Measurements from ENCODE around the gene VSTM4. TPM values are rescaled to one million over a fixed set of nuclear protein-coding genes. Genes with fewer than 3 reads are reported as not detected.

The VSTM4 gene
- polyA plus RNA-seq, 3 donors = 14.0 to 14.3 (median 14.2) TPM

GRCh38 chr10:49080965-49081364, 34.4 kb downstream of the VSTM4 start:
- no peak for DNase-seq (ENCODE audit: extremely low read depth in 1 of 11, low read depth in 9 of 11, low spot score in 4 of 11)

DNA sequence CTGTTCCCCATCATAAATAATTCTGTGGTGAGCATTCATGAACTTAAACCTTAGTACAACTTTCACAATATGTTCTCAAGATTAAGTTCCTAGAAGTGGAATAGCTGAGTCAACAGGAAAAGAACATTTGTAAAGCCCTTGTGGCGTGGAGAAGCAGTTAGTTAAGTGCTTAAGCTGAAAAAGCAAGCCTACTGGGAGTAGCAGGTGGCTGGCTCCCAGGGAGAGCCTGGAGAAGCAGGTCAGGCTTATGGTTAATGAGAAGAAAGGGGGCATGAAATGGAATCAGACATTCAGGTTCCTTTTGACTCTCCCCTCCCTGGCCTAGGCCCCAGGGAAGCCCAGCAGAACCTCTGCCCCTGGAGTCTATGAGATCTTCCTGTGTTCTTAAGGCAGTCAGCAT, 35.3 kb downstream of the VSTM4 start:
- DNase-seq (ENCODE audit: extremely low read depth in 1 of 11, low read depth in 9 of 11, low spot score in 4 of 11) = no peak

DNA sequence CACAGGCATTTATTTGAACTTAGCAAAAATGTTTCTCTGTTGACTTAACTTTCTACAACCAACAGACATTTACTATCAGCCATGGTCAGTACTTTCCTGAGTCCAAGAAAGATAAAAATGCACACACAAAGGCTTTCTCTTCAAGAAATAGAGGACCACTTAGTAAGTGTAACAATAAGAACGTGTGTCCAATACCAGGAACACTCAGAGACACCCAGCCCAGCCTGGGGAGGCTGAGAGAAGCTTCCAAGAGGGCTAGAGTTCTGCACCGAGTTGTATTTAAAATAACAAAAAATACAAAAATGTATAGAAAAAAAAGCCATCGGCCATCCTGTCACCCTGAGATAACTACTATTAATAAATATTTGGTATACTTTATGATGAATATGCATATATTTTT, 35.8 kb downstream of the VSTM4 start:
- no peak for DNase-seq (ENCODE audit: extremely low read depth in 1 of 11, low read depth in 9 of 11, low spot score in 4 of 11)

GRCh38 chr10:49079072-49079471, 36.2 kb downstream of the VSTM4 start:
- DNase-seq (ENCODE audit: extremely low read depth in 1 of 11, low read depth in 9 of 11, low spot score in 4 of 11) = no peak

DNA sequence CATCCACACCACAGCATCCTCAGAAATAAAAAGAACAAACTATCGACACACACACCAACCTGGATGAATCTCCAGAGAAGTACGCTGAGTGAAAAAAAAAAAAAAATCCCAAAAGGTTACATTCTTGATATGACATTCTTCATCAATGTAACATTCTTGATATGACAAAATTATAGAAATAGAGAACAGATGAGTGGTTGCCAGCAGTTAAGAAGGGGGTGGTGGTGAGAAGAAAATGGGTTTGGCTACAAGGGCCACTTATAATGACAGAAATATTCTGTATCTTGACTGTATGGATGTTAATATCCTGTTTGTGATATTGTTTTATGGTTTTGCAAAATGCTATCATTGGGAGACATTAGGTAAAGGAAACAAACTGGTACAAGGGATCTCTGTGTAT, 36.9 kb downstream of the VSTM4 start:
- no peak for DNase-seq (ENCODE audit: extremely low read depth in 1 of 11, low read depth in 9 of 11, low spot score in 4 of 11)

DNA sequence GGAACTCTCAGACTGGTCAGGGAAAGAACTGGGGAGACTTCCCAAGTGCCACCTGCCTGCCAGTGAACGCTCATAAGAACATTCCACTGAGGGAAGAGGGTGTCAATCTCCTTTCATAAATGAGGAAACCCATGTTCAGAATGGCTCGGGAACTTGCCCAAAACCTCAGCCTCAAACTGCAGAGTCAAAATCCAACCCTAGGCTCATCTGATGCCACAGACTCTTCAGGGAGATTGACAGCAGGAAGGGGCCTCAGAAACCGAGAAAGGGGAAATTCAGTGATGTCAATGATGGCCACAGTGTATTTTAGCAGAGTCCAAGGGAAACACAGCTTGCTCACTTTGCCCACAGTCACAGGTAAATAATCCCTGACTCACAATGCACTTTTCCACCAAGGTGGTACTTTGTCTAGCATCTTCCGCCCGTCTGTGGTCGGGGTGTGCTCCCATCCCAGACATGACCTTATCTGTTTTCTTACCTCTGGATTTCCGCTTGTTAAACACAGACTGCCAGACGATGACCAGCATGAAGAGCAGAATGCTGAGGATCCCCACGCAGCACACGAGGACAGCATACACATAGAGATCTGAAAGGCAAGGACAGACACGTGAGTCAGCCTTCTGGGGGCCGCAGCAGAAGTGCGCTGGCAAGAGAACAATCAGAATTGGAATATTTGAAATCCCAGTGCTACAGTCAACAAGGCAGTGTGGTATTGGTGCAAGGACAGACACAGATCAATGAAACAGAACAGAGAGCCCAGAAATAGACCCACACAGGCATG, 38.4 kb downstream of the VSTM4 start:
- DNase-seq (ENCODE audit: extremely low read depth in 1 of 11, low read depth in 9 of 11, low spot score in 4 of 11) = no peak

- no peak for DNase-seq (ENCODE audit: extremely low read depth in 1 of 11, low read depth in 9 of 11, low spot score in 4 of 11)
These were observed 39.0 kb downstream of the VSTM4 start for GRCh38 chr10:49076319-49076718.

GRCh38 chr10:49075743-49076142, 39.6 kb downstream of the VSTM4 start:
- DNase-seq (ENCODE audit: extremely low read depth in 1 of 11, low read depth in 9 of 11, low spot score in 4 of 11) = no peak

- no peak for DNase-seq (ENCODE audit: extremely low read depth in 1 of 11, low read depth in 9 of 11, low spot score in 4 of 11)
These were observed 40.3 kb downstream of the VSTM4 start for GRCh38 chr10:49074836-49075682.

DNA sequence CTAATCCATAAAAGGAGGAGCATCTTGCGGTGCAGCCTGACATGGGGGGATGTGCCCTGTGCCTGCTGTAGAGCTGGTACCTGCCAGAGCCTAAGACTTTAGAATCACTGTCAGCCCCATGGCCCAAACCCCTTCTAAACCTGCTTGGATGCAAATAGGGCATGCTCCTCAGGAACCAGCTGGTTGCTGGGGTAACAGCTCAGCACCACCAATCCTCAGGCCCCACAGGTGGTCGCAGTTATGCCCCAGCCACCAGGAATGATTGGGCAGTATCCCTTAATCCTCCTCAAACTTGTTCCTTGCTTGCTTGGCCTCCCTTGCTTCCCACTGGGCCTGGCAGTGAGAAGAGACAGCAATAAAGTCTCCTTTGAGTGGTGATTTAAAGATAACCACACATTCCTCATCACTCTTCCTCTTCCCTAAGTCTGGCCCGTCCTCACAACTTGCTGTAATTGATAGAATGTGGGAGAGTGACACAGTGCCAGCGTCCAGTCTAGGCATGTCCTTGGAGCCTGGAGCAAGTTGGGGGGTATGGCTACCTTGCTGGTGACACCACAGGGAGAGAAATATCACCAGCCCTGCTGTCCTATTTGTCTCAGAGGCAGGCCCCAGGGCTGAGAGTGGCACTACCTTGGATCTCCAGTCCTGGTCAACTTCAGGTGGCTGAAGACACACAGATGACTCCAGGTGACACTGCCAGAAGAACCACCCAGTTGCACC, 43.0 kb downstream of the VSTM4 start:
- no peak for DNase-seq (ENCODE audit: extremely low read depth in 1 of 11, low read depth in 9 of 11, low spot score in 4 of 11)

DNA sequence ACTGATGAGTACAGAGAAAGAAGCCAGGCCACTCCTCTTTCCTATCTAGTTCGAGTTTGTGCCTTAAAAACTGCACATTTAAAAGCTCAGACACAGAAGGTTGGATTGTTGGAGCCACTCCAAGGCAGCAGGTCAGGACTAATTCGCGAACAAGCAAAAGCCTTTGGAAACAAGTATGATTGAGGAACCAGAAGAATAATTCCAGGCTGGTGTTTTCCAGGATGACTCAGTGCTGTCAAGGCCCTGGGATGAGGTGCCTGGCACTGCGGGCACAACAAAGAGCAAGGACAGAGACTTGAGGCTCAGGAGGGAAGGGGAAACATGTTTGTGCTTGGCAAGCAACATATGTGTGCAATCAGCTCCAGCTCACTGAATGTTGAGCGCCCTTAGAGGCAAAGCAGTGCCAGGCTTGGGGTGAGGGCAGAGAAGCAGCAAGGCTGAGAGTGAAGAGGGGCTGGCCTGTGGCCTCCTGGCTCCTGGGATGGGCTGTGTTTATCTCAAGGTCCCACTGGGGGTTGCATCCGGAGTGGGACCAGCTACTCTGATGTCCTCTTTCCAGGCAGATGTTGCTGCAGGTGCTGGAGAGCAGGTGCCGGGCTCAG, 44.1 kb downstream of the VSTM4 start:
- DNase-seq (ENCODE audit: extremely low read depth in 1 of 11, low read depth in 9 of 11, low spot score in 4 of 11) = no peak

- no peak for DNase-seq (ENCODE audit: extremely low read depth in 1 of 11, low read depth in 9 of 11, low spot score in 4 of 11)
These were observed 44.6 kb downstream of the VSTM4 start for GRCh38 chr10:49070701-49071100.

- no peak for DNase-seq (ENCODE audit: extremely low read depth in 1 of 11, low read depth in 9 of 11, low spot score in 4 of 11)
These were observed 46.6 kb downstream of the VSTM4 start for GRCh38 chr10:49068672-49069217.

- no peak for DNase-seq (ENCODE audit: extremely low read depth in 1 of 11, low read depth in 9 of 11, low spot score in 4 of 11)
These were observed 47.1 kb downstream of the VSTM4 start for GRCh38 chr10:49068209-49068608.

- DNase-seq (ENCODE audit: extremely low read depth in 1 of 11, low read depth in 9 of 11, low spot score in 4 of 11) = no peak
These were observed 48.2 kb downstream of the VSTM4 start for GRCh38 chr10:49066944-49067730.

DNA sequence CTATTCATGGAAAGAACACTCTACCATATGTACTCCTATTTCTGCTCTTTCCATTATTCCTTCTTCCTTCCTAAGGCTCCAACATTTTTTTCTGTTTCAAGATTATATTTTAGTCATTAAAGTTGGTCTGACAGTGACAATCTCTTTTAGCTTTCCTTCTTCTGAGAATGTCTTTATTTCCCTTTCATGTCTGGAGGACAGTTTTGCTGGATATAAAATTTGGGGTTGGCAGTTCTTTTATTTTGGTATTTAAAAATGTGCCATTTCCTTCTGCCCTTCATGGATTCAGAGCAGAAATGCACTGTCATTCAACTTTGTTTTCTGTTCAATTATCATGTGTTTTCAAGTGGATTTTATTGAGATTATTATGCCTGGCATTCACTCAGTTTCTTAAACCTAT, 53.1 kb downstream of the VSTM4 start:
- no peak for DNase-seq (ENCODE audit: extremely low read depth in 1 of 11, low read depth in 9 of 11, low spot score in 4 of 11)

- no peak for DNase-seq (ENCODE audit: extremely low read depth in 1 of 11, low read depth in 9 of 11, low spot score in 4 of 11)
These were observed 53.7 kb downstream of the VSTM4 start for GRCh38 chr10:49061667-49062066.

GRCh38 chr10:49058463-49059255, 56.7 kb downstream of the VSTM4 start:
- DNase-seq (ENCODE audit: extremely low read depth in 1 of 11, low read depth in 9 of 11, low spot score in 4 of 11) = peak in 1 of 11 donors; percentile 22

All from renal cortex interstitium (tissue), 11 donors.